GM10248 (cell line): ENCODE results near the gene HEATR5B.

Source experiments
- CTCF ChIA-PET: fragments of 300-600 bp; sonication (Branson Sonifier 250); formaldehyde crosslinking; extraction: SDS; loops from one replicate; lab custom pipeline; 2021; ENCODE audit warnings: antibody characterized with exemption; lab: Yijun Ruan, JAX
- POLR2A ChIA-PET: fragments of 350-650 bp; sonication (Branson Sonifier 250); formaldehyde crosslinking; extraction: SDS; loops from one replicate; lab custom pipeline; 2020; ENCODE audit warnings: antibody characterized with exemption; lab: Yijun Ruan, JAX
- DNase-seq: peaks from one replicate; pipeline ENCODE4 v3.0.0; 2012; ENCODE audit errors: extremely low spot score
- TF ChIP-seq, protein P1 (sequence below): IDR thresholded peaks from 2 replicates; pipeline ENCODE4 v1.5.1; 2012; ENCODE audit warnings: mild to moderate bottlenecking, low read depth; ENCODE audit errors: extremely low read depth, missing control alignments, control extremely low read depth

Gene HEATR5B

GRCh38 chr2:37080689-37081088 is 3.5 kb downstream of the HEATR5B start:
- DNase-seq, result no peak
- TF ChIP-seq, protein P1, sequence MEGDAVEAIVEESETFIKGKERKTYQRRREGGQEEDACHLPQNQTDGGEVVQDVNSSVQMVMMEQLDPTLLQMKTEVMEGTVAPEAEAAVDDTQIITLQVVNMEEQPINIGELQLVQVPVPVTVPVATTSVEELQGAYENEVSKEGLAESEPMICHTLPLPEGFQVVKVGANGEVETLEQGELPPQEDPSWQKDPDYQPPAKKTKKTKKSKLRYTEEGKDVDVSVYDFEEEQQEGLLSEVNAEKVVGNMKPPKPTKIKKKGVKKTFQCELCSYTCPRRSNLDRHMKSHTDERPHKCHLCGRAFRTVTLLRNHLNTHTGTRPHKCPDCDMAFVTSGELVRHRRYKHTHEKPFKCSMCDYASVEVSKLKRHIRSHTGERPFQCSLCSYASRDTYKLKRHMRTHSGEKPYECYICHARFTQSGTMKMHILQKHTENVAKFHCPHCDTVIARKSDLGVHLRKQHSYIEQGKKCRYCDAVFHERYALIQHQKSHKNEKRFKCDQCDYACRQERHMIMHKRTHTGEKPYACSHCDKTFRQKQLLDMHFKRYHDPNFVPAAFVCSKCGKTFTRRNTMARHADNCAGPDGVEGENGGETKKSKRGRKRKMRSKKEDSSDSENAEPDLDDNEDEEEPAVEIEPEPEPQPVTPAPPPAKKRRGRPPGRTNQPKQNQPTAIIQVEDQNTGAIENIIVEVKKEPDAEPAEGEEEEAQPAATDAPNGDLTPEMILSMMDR, result no peak
- ChIA-PET POLR2A (no interaction called here), CTCF (no interaction called here)

DNA sequence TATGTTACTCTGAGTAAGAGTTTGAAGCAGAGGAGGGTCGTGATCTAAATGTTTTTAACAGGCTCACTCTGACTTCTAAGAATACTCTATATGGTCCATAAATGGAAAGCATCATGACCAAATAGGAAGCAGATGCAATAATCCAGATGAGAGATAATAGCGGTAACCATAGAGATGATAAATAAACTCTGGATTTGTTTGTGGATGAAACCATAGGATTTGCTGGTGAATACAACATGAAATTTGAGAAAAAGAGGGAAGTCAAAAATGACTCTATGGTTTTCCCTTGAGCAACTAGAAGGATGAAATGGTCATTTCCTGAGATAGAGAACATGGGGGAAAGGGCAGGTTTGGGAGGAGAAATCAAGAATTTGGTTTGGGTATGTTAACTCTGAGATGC is 3.9 kb downstream of the HEATR5B start:
- TF ChIP-seq, protein P1, result no peak
- no peak for DNase-seq
- ChIA-PET CTCF (no interaction called here), POLR2A (no interaction called here)

GRCh38 chr2:37070931-37071330 is 13.2 kb downstream of the HEATR5B start:
- TF ChIP-seq, protein P1, result no peak
- CTCF ChIA-PET, result interaction anchor here (2.0 kb wide), 1 partner anchor 12 kb away, joined by 6 read pairs; no protein-coding TSS in a partner anchor
- POLR2A ChIA-PET, result no interaction called here
- DNase-seq, result no peak

- POLR2A ChIA-PET, result no interaction called here
These were observed 15.5 kb downstream of the HEATR5B start for GRCh38 chr2:37068686-37069085.

GRCh38 chr2:37061776-37062175 is 22.4 kb downstream of the HEATR5B start:
- TF ChIP-seq, protein P1, result no peak
- no peak for DNase-seq
- ChIA-PET POLR2A (no interaction called here), CTCF (interaction anchor here (1.7 kb wide), 1 partner anchor 10 kb away, joined by 8 read pairs; no protein-coding TSS in a partner anchor)

More at GRCh38 chr2:37068686-37069085, 15.5 kb downstream of the HEATR5B start:
- DNase-seq, result no peak
- CTCF ChIA-PET, result interaction anchor here (0.9 to 2.0 kb wide), 4 partner anchors 9 to 26 kb away, joined by 3 to 6 read pairs (median 4); no protein-coding TSS in a partner anchor
- TF ChIP-seq, protein P1, result no peak

GRCh38 chr2:37061013-37061711 is 23.0 kb downstream of the HEATR5B start:
- ChIA-PET CTCF (interaction anchor here (1.7 kb wide), 1 partner anchor 9 kb away, joined by 8 read pairs; no protein-coding TSS in a partner anchor), POLR2A (no interaction called here)
- TF ChIP-seq, protein P1, result no peak
- DNase-seq, result no peak
